CD4-positive, alpha-beta T cell (primary cell): ENCODE measurements around the gene VAPB. TPM values are rescaled to one million over a fixed set of nuclear protein-coding genes. Genes with fewer than 3 reads are reported as not detected.

Source experiments
- ATAC-seq: fragments of 200-7000 bp; cut with Tn5 transposase; one replicate; pipeline ENCODE4 v1.10.0; 2022; ENCODE audit warnings: mild to moderate bottlenecking; ENCODE audit not compliant: poor library complexity
- CTCF ChIA-PET: fragments of 350-600 bp; sonication (Branson Sonifier 250); formaldehyde crosslinking; loops from one replicate; lab custom pipeline; 2021; ENCODE audit warnings: antibody characterized with exemption, inconsistent platforms; lab: Charles Lee
- POLR2A ChIA-PET: fragments of 350-600 bp; sonication (Branson Sonifier 250); formaldehyde crosslinking; loops from one replicate; lab custom pipeline; 2021; ENCODE audit warnings: antibody characterized with exemption, inconsistent platforms; lab: Charles Lee
- DNase-seq, 14 experiments: peaks; one replicate each; pipeline ENCODE4 v3.0.0-alpha.2; 2013 to 2020; ENCODE audit warnings: mixed read lengths in 2 of 14
- H3K27ac ChIP-seq, 2 donors: one replicate each; pipeline versions ENCODE4 v1.5.1 to v1.7.0; 2013; ENCODE audit warnings: low read length in 2 of 2, low read depth in 1 of 2, mild to moderate bottlenecking in 1 of 2
- H3K27me3 ChIP-seq, 2 experiments: 1 replicate in 1 of 2; 2 replicates in 1 of 2; pipeline versions ENCODE4 v1.6.1 to v1.7.0; 2013; ENCODE audit warnings: low read length in 2 of 2, control low read depth in 1 of 2, mild to moderate bottlenecking in 1 of 2, moderate library complexity in 1 of 2; ENCODE audit not compliant: insufficient read depth in 2 of 2, control insufficient read depth in 1 of 2
- H3K36me3 ChIP-seq: one replicate; pipeline ENCODE4 v1.6.1; 2013; ENCODE audit warnings: low read length, control low read depth; ENCODE audit not compliant: insufficient read depth
- H3K4me1 ChIP-seq: one replicate; pipeline ENCODE4 v1.6.1; 2013; ENCODE audit warnings: low read length, control low read depth; ENCODE audit not compliant: insufficient read depth
- H3K4me3 ChIP-seq: one replicate; pipeline ENCODE4 v1.5.1; 2013; ENCODE audit warnings: mild to moderate bottlenecking, low read length, moderate library complexity
- H3K9me3 ChIP-seq, 2 experiments: 1 replicate in 1 of 2; 2 replicates in 1 of 2; pipeline versions ENCODE4 v1.6.1 to v1.7.0; 2013; ENCODE audit warnings: low read length in 2 of 2, mild to moderate bottlenecking in 2 of 2, control low read depth in 1 of 2, moderate library complexity in 1 of 2; ENCODE audit not compliant: control insufficient read depth in 1 of 2, insufficient read depth in 1 of 2
- H3K27ac Mint-ChIP-seq: one replicate; pipeline ENCODE4 v1.8.0; 2020; ENCODE audit warnings: mixed read lengths
- H3K27me3 Mint-ChIP-seq: one replicate; pipeline ENCODE4 v1.8.0; 2021; ENCODE audit warnings: mixed read lengths
- H3K36me3 Mint-ChIP-seq: one replicate; pipeline ENCODE4 v1.8.0; 2021; ENCODE audit warnings: low read depth, mixed read lengths
- H3K4me1 Mint-ChIP-seq: one replicate; pipeline ENCODE4 v1.8.0; 2021; ENCODE audit warnings: low read depth, mixed read lengths
- H3K4me3 Mint-ChIP-seq: one replicate; pipeline ENCODE4 v1.8.0; 2020; ENCODE audit warnings: mild to moderate bottlenecking, mixed read lengths
- H3K9me3 Mint-ChIP-seq: one replicate; pipeline ENCODE4 v1.8.0; 2020; ENCODE audit warnings: mixed read lengths
- CTCF ChIP-seq: fragments of 200-600 bp; IDR thresholded peaks from one replicate; pipeline ENCODE4 v1.8.0; 2022; ENCODE audit warnings: antibody characterized with exemption, mild to moderate bottlenecking
- intact Hi-C, 2 experiments: fragments of 100-400 bp; cut with DNase I in 1 of 2; cut with micrococcal nuclease in 1 of 2; formaldehyde crosslinking; loops; one replicate each; pipeline versions ENCODE4 v1.15.1 to v1.9.0; 2023 to 2025; cut with DNase I, micrococcal nuclease
- total RNA-seq, 174 experiments: library from RNA in 2 of 174; stranded (reverse) in 2 of 174; gene quantifications; one replicate each; pipeline ENCODE4 v1.2.3 and lab custom pipeline; 2021 to 2026

VAPB gene
- total RNA-seq, 2 experiments from 2014 or later: 25.2 to 29.4 TPM

GRCh38 chr20:58466095-58466708 is 77.2 kb downstream of the VAPB start:
- Mint-ChIP-seq H3K27ac (no peak overlapping the region), H3K9me3 (no peaks in the 10 kb centered on the region), H3K36me3 (no peaks in the 10 kb centered on the region), H3K4me1 (no peaks in the 10 kb centered on the region), H3K4me3 (no peak overlapping the region), H3K27me3 (peaks cover 7% of the 10 kb centered on the region)
- no peaks in the 10 kb centered on the region for H3K4me1 ChIP-seq
- H3K27ac ChIP-seq: no peak overlapping the region
- CTCF ChIA-PET: no interaction called here
- intact Hi-C loops: loop anchor here in 1 of 2 experiments (10.0 kb wide), 1 partner anchor 59 kb away; no protein-coding TSS in a partner anchor
- ATAC-seq (no peak), DNase-seq (no peak)
- no peak overlapping the region for H3K4me3 ChIP-seq
- TF ChIP-seq CTCF: no peak
- H3K36me3 ChIP-seq: no peaks in the 10 kb centered on the region
- POLR2A ChIA-PET: no interaction called here
- H3K9me3 ChIP-seq: no peaks in the 10 kb centered on the region
- no peaks in the 10 kb centered on the region for H3K27me3 ChIP-seq

GRCh38 chr20:58466729-58467571 is 77.9 kb downstream of the VAPB start:
- Histone ChIP-seq H3K4me1 (no peaks in the 10 kb centered on the region), H3K4me3 (no peak overlapping the region), H3K9me3 (no peaks in the 10 kb centered on the region), H3K36me3 (no peaks in the 10 kb centered on the region), H3K27ac (no peak overlapping the region), H3K27me3 (no peaks in the 10 kb centered on the region)
- Mint-ChIP-seq H3K27me3 (peaks cover 7% of the 10 kb centered on the region), H3K4me3 (no peak overlapping the region), H3K27ac (no peak overlapping the region), H3K4me1 (no peaks in the 10 kb centered on the region), H3K9me3 (no peaks in the 10 kb centered on the region), H3K36me3 (no peaks in the 10 kb centered on the region)
- ChIA-PET CTCF (no interaction called here), POLR2A (no interaction called here)
- intact Hi-C loops: loop anchor here in 1 of 2 experiments (10.0 kb wide), 1 partner anchor 58 kb away; no protein-coding TSS in a partner anchor
- ATAC-seq: no peak
- no peak for DNase-seq
- TF ChIP-seq CTCF: no peak

GRCh38 chr20:58467572-58468527 is 78.8 kb downstream of the VAPB start:
- no peak overlapping the region for H3K27ac Mint-ChIP-seq

More at GRCh38 chr20:58467572-58468527, 78.8 kb downstream of the VAPB start:
- Mint-ChIP-seq H3K9me3 (no peaks in the 10 kb centered on the region), H3K4me1 (no peaks in the 10 kb centered on the region), H3K4me3 (no peak overlapping the region), H3K27me3 (peaks cover 7% of the 10 kb centered on the region), H3K36me3 (no peaks in the 10 kb centered on the region)
- ChIA-PET POLR2A (no interaction called here), CTCF (no interaction called here)
- Histone ChIP-seq H3K27ac (no peak overlapping the region), H3K36me3 (no peaks in the 10 kb centered on the region), H3K4me1 (no peaks in the 10 kb centered on the region), H3K4me3 (no peak overlapping the region), H3K9me3 (no peaks in the 10 kb centered on the region), H3K27me3 (no peaks in the 10 kb centered on the region)
- no peak for DNase-seq
- TF ChIP-seq CTCF: no peak
- no peak for ATAC-seq
- intact Hi-C loops: loop anchor here in 1 of 2 experiments (10.0 kb wide), 1 partner anchor 57 kb away; no protein-coding TSS in a partner anchor
